HepG2 (cell line): ENCODE measurements around the gene SPATA13. TPM values are rescaled to one million over a fixed set of nuclear protein-coding genes. Genes with fewer than 3 reads are reported as not detected.

ENCODE experiments used
- ATAC-seq: fragments of 200-7000 bp; cut with Tn5 transposase; 3 replicates; pipeline ENCODE4 v1.9.1; 2020; ENCODE audit warnings: mild to moderate bottlenecking, moderate library complexity
- BruUV-seq: library from RNA; stranded (reverse); fragments of 400-500 nt; replicated peaks from 2 replicates; lab custom pipeline; 2021; lab: Mats Ljungman, UMichigan
- CTCF ChIA-PET: fragments of 300-600 bp; formaldehyde crosslinking; extraction: SDS; loops from one replicate; lab custom pipeline; 2021; ENCODE audit warnings: low total read pairs, inconsistent platforms, low intra/inter-chr PET ratio; lab: Yijun Ruan, JAX
- POLR2A ChIA-PET: fragments of 350-600 bp; sonication (Branson Sonifier 250); formaldehyde crosslinking; loops from one replicate; lab custom pipeline; 2020; ENCODE audit warnings: antibody characterized with exemption, inconsistent platforms; lab: Yijun Ruan, JAX
- DNase-seq: peaks from one replicate; pipeline ENCODE4 v3.0.0-alpha.2; 2015; ENCODE audit warnings: low spot score
- FAIRE-seq: peaks from 3 replicates; lab custom pipeline; 2011; peaks lifted over from hg19 to GRCh38; lab: Jason Lieb, UNC
- H2AFZ ChIP-seq: one replicate; pipeline ENCODE4 v1.6.1; 2011; ENCODE audit warnings: low read length, inconsistent platforms
- H3K27ac ChIP-seq: fragments of 300-600 bp; 3 replicates; pipeline ENCODE4 v1.8.0; 2011; ENCODE audit warnings: mixed run types, mild to moderate bottlenecking, mixed read lengths, low read length, inconsistent platforms; ENCODE audit not compliant: insufficient read depth; ENCODE audit errors: extremely low read length
- H3K27me3 ChIP-seq, 2 experiments: fragments of 200-600 bp in 1 of 2; 2 replicates in 1 of 2; 3 replicates in 1 of 2; pipeline versions ENCODE4 v1.6.0 to v1.8.0; 2011; ENCODE audit warnings: low read length in 2 of 2, mild to moderate bottlenecking in 2 of 2, moderate library complexity in 2 of 2, inconsistent platforms in 1 of 2; ENCODE audit not compliant: insufficient read depth in 2 of 2, control insufficient read depth in 1 of 2
- H3K36me3 ChIP-seq, 2 experiments: fragments of 200-600 bp in 1 of 2; replicated peaks in 1 of 2; 2 replicates in 1 of 2; 3 replicates in 1 of 2; pipeline versions ENCODE4 v1.5.1 to v1.8.0; 2011; ENCODE audit warnings: low read length in 2 of 2, inconsistent platforms in 1 of 2; ENCODE audit not compliant: insufficient read depth in 2 of 2, control insufficient read depth in 1 of 2
- H3K4me1 ChIP-seq: 2 replicates; pipeline ENCODE4 v1.5.1; 2012; ENCODE audit warnings: low read length, inconsistent platforms; ENCODE audit not compliant: insufficient read depth
- H3K4me2 ChIP-seq: 2 replicates; pipeline ENCODE4 v1.6.0; 2011; ENCODE audit warnings: low read depth, low read length, inconsistent platforms
- H3K4me3 ChIP-seq, 3 experiments: fragments of 200-600 bp in 1 of 3; sonication (generic), shearing (Covaris generic) in 1 of 3; replicated peaks in 1 of 3; 2 replicates each; pipeline ENCODE4 v1.5.1; 2011 to 2016; ENCODE audit warnings: low read length in 3 of 3, inconsistent platforms in 2 of 3, low read depth in 2 of 3, mild to moderate bottlenecking in 2 of 3, control low read depth in 1 of 3, mixed read lengths in 1 of 3; ENCODE audit not compliant: insufficient read depth in 1 of 3
- H3K79me2 ChIP-seq: one replicate; pipeline ENCODE4 v1.6.1; 2011; ENCODE audit warnings: low read length, inconsistent platforms; ENCODE audit not compliant: insufficient read depth
- H3K9ac ChIP-seq: 2 replicates; pipeline ENCODE4 v1.6.0; 2011; ENCODE audit warnings: mild to moderate bottlenecking, low read depth, low read length, inconsistent platforms; ENCODE audit not compliant: insufficient read depth
- H3K9me3 ChIP-seq: 2 replicates; pipeline ENCODE4 v1.5.1; 2012; ENCODE audit warnings: mild to moderate bottlenecking, low read length
- H4K20me1 ChIP-seq: 2 replicates; pipeline ENCODE4 v1.6.0; 2011; ENCODE audit warnings: inconsistent platforms, mild to moderate bottlenecking, low read length, moderate library complexity; ENCODE audit not compliant: insufficient read depth
- CEBPB ChIP-seq: IDR thresholded peaks from 2 replicates; pipeline ENCODE4 v1.6.1; 2011; ENCODE audit warnings: low read depth, low read length, improper control_type of control experiment, borderline replicate concordance
- EED ChIP-seq: sonication (generic); formaldehyde crosslinking; IDR thresholded peaks from 2 replicates; pipeline ENCODE4 v1.5.0; 2020; ENCODE audit warnings: mild to moderate bottlenecking, missing genetic modification reagents
- MXD4 ChIP-seq: IDR thresholded peaks from 2 replicates; pipeline ENCODE4 v1.6.1; 2016; ENCODE audit warnings: mild to moderate bottlenecking, missing biosample characterization, missing genetic modification reagents
- PRDM10 ChIP-seq: sonication (generic); formaldehyde crosslinking; IDR thresholded peaks from 2 replicates; pipeline ENCODE4 v1.4.0; 2020; ENCODE audit warnings: low read depth, missing genetic modification reagents
- SRF ChIP-seq: IDR thresholded peaks from 2 replicates; pipeline ENCODE4 v1.6.1; 2011; ENCODE audit warnings: mild to moderate bottlenecking, low read depth, low read length, moderate library complexity
- ZBED4 ChIP-seq: sonication (generic); formaldehyde crosslinking; IDR thresholded peaks from 2 replicates; pipeline ENCODE4 v1.4.0; 2020; ENCODE audit warnings: missing genetic modification reagents, borderline replicate concordance
- ZBTB4 ChIP-seq: sonication (generic); formaldehyde crosslinking; IDR thresholded peaks from 2 replicates; pipeline ENCODE4 v1.4.0; 2020; ENCODE audit warnings: missing genetic modification reagents, mild to moderate bottlenecking, borderline replicate concordance
- ZNF251 ChIP-seq: sonication (generic); formaldehyde crosslinking; IDR thresholded peaks from 2 replicates; pipeline ENCODE4 v1.9.0; 2021; ENCODE audit warnings: mild to moderate bottlenecking, missing genetic modification reagents
- ZNF362 ChIP-seq: sonication (generic); formaldehyde crosslinking; IDR thresholded peaks from 2 replicates; pipeline ENCODE4 v1.4.0; 2020; ENCODE audit warnings: missing genetic modification reagents, mild to moderate bottlenecking, borderline replicate concordance
- WGBS: methylation state at CpG from one replicate; pipeline ENCODE4 v1.1.6; 2017; ENCODE audit warnings: low lambda C conversion rate; 5-methylcytosine and 5-hydroxymethylcytosine counted together
- in situ Hi-C: cut with HindIII; loops from 2 replicates; pipeline ENCODE4 v1.10.0; 2017; ENCODE audit warnings: low pct_unique_long_range_greater_than_20kb; ENCODE audit not compliant: extremely low pct_ligation_motif_present
- intact Hi-C: fragments of 100-400 bp; cut with micrococcal nuclease; formaldehyde crosslinking; loops from one replicate; pipeline ENCODE4 v1.10.0; 2022; ENCODE audit not compliant: unreplicated experiment
- polyA plus RNA-seq, 8 experiments: library from polyadenylated mRNA; depleted of rRNA in 3 of 8; stranded (reverse) in 7 of 8; unstranded in 1 of 8; fragments of >200 nt; fragmentation: Illumina TruSeq in 4 of 8; extraction: Trizol in 4 of 8; gene quantifications; 2 replicates each; pipeline versions ENCODE4 v1.2.1 to v1.2.3, GENCODE V29; 2011 to 2016; ENCODE audit warnings: low read depth in 4 of 8, missing spikeins in 1 of 8, mixed read lengths in 1 of 8; ENCODE audit not compliant: insufficient read depth in 1 of 8
- total RNA-seq, 5 experiments: library from RNA; depleted of rRNA; stranded (reverse); fragments of >200 nt; fragmentation: Illumina TruSeq; extraction: Trizol; gene quantifications; 2 replicates each; pipeline ENCODE4 v1.2.3, GENCODE V29; 2016; ENCODE audit warnings: low read depth in 1 of 5

SPATA13 gene
- total and polyA plus RNA-seq, 2 of the 13 experiments (the other 11 are each of a cell fraction or from before 2014, with no cell fraction given), result 11.3 to 14.2 TPM

- TF ChIP-seq PRDM10, result no peak
Observed at GRCh38 chr13:24276306-24276705, 115.8 kb downstream of the SPATA13 start (continued).

GRCh38 chr13:24276861-24277260 is 116.3 kb downstream of the SPATA13 start:
- peaks cover 2% of the 10 kb centered on the region for H3K79me2 ChIP-seq
- no peak overlapping the region for H3K9ac ChIP-seq
- POLR2A ChIA-PET, result no interaction called here
- FAIRE-seq (no peak), ATAC-seq (no peak), DNase-seq (no peak)
- CTCF ChIA-PET, result no interaction called here
- intact Hi-C loops (no loop called here), in situ Hi-C loops (no loop called here)
- no peaks in the 10 kb centered on the region; the same call in 1 of the 2 replicates for H4K20me1 ChIP-seq
- no peaks in the 10 kb centered on the region for H3K27me3 ChIP-seq
- H2AFZ ChIP-seq, result no peak overlapping the region
- BruUV-seq, result no TSS peak
- peaks cover 0 to 9% of the 10 kb centered on the region in 2 experiments; a peak in 1 of 5 replicates for H3K36me3 ChIP-seq
- 88% methylated on average over 13 of the region's 13 CpGs for WGBS
- H3K4me2 ChIP-seq, result no peak overlapping the region
- no peaks in the 10 kb centered on the region for H3K9me3 ChIP-seq
- H3K27ac ChIP-seq, result no peak overlapping the region
- peaks cover 12% of the 10 kb centered on the region for H3K4me1 ChIP-seq
- TF ChIP-seq SRF, result no peak
- TF ChIP-seq ZBTB4 (CRISPR knock-in tag), result no peak
- no peak for TF ChIP-seq ZNF362 (CRISPR knock-in tag)
- no peak for TF ChIP-seq ZBED4
- no peak for TF ChIP-seq MXD4 (CRISPR knock-in tag)
- TF ChIP-seq EED (CRISPR knock-in tag), result no peak
- 0 out of 2 replicates have a peak, but pooled peaks have one; percentile 6 for TF ChIP-seq CEBPB
- TF ChIP-seq ZNF251 (CRISPR knock-in tag), result no peak
- H3K4me3 ChIP-seq, result no peak overlapping the region
